HG03175 (cell line): ENCODE data around the gene PGGT1B.

Source experiments
- ATAC-seq: cut with Tn5 transposase; IDR thresholded peaks from one replicate; pipeline ENCODE4 v1.9.1; 2021; ENCODE audit warnings: mild to moderate bottlenecking, moderate library complexity; ENCODE audit not compliant: unreplicated experiment

The PGGT1B gene

GRCh38 chr5:115262321-115263077 is at the start of gene PGGT1B:
Gene PGGT1B, minus strand, starts transcription at chr5:115262877. Its CDS starts 26 bp downstream, at chr5:115262851.
- ATAC-seq: peak; percentile 89

- no peak for ATAC-seq
Measured at GRCh38 chr5:115309751-115310370, 47.2 kb upstream of the PGGT1B start.

- ATAC-seq: no peak
Measured at GRCh38 chr5:115308815-115309214, 46.1 kb upstream of the PGGT1B start.

GRCh38 chr5:115306011-115306536 is 43.4 kb upstream of the PGGT1B start:
- ATAC-seq: no peak

- ATAC-seq: no peak
Measured at GRCh38 chr5:115304496-115304895, 41.8 kb upstream of the PGGT1B start.

- ATAC-seq: no peak
Measured at GRCh38 chr5:115298811-115299210, 36.1 kb upstream of the PGGT1B start.

- ATAC-seq: no peak
Measured at GRCh38 chr5:115297031-115297430, 34.4 kb upstream of the PGGT1B start.

- ATAC-seq: peak; percentile 75
Measured at GRCh38 chr5:115296124-115297022, 33.7 kb upstream of the PGGT1B start, which contains the start of gene CCDC112. Gene CCDC112, minus strand, starts transcription at chr5:115296654. Its CDS starts 111 bp downstream, at chr5:115296543.

- no peak for ATAC-seq
Measured at GRCh38 chr5:115295777-115296123, 33.1 kb upstream of the PGGT1B start.

- no peak for ATAC-seq
Measured at GRCh38 chr5:115291397-115291796, 28.7 kb upstream of the PGGT1B start.

- no peak for ATAC-seq
Measured at GRCh38 chr5:115289104-115289503, 26.4 kb upstream of the PGGT1B start.

- ATAC-seq: no peak
Measured at GRCh38 chr5:115284021-115284420, 21.3 kb upstream of the PGGT1B start.

- no peak for ATAC-seq
Measured at GRCh38 chr5:115282131-115282530, 19.5 kb upstream of the PGGT1B start.

GRCh38 chr5:115274584-115274983 is 11.9 kb upstream of the PGGT1B start:
- ATAC-seq: no peak

- no peak for ATAC-seq
Measured at GRCh38 chr5:115272297-115272958, 9.8 kb upstream of the PGGT1B start.

GRCh38 chr5:115271295-115272050 is 8.8 kb upstream of the PGGT1B start:
- ATAC-seq: no peak

GRCh38 chr5:115267617-115268016 is 4.9 kb upstream of the PGGT1B start:
- ATAC-seq: no peak

GRCh38 chr5:115265220-115265619 is 2.5 kb upstream of the PGGT1B start:
- no peak for ATAC-seq

- no peak for ATAC-seq
Measured at GRCh38 chr5:115264786-115265185, 2.1 kb upstream of the PGGT1B start.

- ATAC-seq: no peak
Measured at GRCh38 chr5:115263078-115263380, 352 bp upstream of the PGGT1B start.
